Activated CD4-positive, alpha-beta T cell treated with anti-CD3 and anti-CD28 coated beads for 36 hours (primary cell): ENCODE results near the gene RRAS2. TPM values are rescaled to one million over a fixed set of nuclear protein-coding genes. Genes with fewer than 3 reads are reported as not detected.

ENCODE experiments used
- ATAC-seq: fragments of 200-7000 bp; cut with Tn5 transposase; one replicate; pipeline ENCODE4 v1.10.0; 2021; ENCODE audit warnings: mild to moderate bottlenecking, moderate library complexity
- CTCF ChIA-PET: fragments of 350-600 bp; sonication (Branson Sonifier 250); formaldehyde crosslinking; loops from one replicate; lab custom pipeline; 2021; ENCODE audit warnings: antibody characterized with exemption; lab: Charles Lee
- POLR2A ChIA-PET: fragments of 350-600 bp; sonication (Branson Sonifier 250); formaldehyde crosslinking; loops from one replicate; lab custom pipeline; 2021; ENCODE audit warnings: antibody characterized with exemption, inconsistent platforms; lab: Charles Lee
- DNase-seq: peaks from one replicate; pipeline ENCODE4 v3.0.0-alpha.2; 2020
- H3K27ac Mint-ChIP-seq: one replicate; pipeline ENCODE4 v1.8.0; 2021; ENCODE audit warnings: mixed read lengths
- H3K27me3 Mint-ChIP-seq: one replicate; pipeline ENCODE4 v1.8.0; 2021; ENCODE audit warnings: mixed read lengths
- H3K36me3 Mint-ChIP-seq: one replicate; pipeline ENCODE4 v1.8.0; 2021; ENCODE audit warnings: low read depth, mixed read lengths
- H3K4me1 Mint-ChIP-seq: one replicate; pipeline ENCODE4 v1.8.0; 2021; ENCODE audit warnings: mixed read lengths
- H3K4me3 Mint-ChIP-seq: one replicate; pipeline ENCODE4 v1.8.0; 2021; ENCODE audit warnings: mild to moderate bottlenecking, moderate library complexity, mixed read lengths
- H3K9me3 Mint-ChIP-seq: one replicate; pipeline ENCODE4 v1.8.0; 2021; ENCODE audit warnings: low read depth, mixed read lengths
- intact Hi-C, 2 experiments: fragments of 100-400 bp; cut with DNase I in 1 of 2; cut with micrococcal nuclease in 1 of 2; formaldehyde crosslinking; loops; one replicate each; pipeline versions ENCODE4 v1.14.2 to v1.15.1; 2022 to 2024; cut with DNase I, micrococcal nuclease
- total RNA-seq, 2 experiments: library from RNA; stranded (reverse); gene quantifications; one replicate each; pipeline ENCODE4 v1.2.3, GENCODE V29; 2021

RRAS2 gene
- total RNA-seq, 2 experiments from 2014 or later, result 35.0 to 48.0 TPM

DNA sequence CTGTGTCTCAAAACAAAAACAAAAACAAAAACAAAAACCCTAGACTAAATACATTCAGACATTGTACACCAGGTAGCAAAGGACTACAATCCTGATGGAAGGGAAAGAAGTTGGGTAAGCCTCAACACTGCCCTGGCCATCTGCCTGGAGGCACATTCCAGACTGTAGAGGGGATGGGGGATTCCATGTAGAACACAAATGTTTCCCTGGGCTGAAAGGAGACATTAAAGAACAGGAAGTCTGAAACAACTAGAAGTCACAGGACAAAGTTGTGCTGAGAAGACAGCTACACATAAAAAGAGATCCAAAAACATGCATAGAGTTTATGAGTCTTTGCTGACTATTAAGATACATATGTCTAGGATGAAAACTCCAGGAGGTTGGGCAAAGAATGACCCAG lies 83.9 kb downstream of the RRAS2 start:
- DNase-seq (no peak), ATAC-seq (no peak)
- Mint-ChIP-seq H3K36me3 (peaks cover 11% of the 10 kb centered on the region), H3K9me3 (no peaks in the 10 kb centered on the region), H3K27ac (no peak overlapping the region), H3K4me1 (peaks cover 22% of the 10 kb centered on the region), H3K4me3 (no peak overlapping the region), H3K27me3 (no peaks in the 10 kb centered on the region)
- POLR2A ChIA-PET, result interaction anchor here (0.9 kb wide), 1 partner anchor 61 kb away, joined by 4 read pairs; no protein-coding TSS in a partner anchor
- intact Hi-C loops, result no loop called here
- CTCF ChIA-PET, result interaction anchor here (0.5 to 1.5 kb wide), 3 partner anchors 12 to 148 kb away, joined by 3 read pairs; no protein-coding TSS in a partner anchor

DNA sequence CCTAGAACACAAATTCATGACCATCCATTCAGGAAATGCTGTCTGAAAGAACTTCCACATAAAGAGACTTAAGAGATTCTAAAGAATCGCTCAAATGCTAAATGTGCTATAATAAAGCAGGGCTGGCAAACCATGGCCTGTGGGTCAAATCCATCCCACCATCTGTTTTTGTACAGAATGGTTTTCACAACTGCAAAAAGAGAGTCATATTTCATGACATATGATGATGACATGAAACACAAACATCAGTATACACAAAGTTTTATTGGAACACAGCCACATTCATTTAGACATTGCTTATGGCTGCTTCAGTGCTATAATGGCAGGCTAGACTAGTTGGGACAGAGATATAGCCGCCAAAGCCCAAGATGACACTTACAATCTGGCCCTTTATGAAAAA lies 85.1 kb downstream of the RRAS2 start:
- H3K4me3 Mint-ChIP-seq, result no peak overlapping the region
- ATAC-seq (no peak), DNase-seq (no peak)
- intact Hi-C loops, result no loop called here
- peaks cover 7% of the 10 kb centered on the region for H3K36me3 Mint-ChIP-seq
- CTCF ChIA-PET, result no interaction called here
- no peaks in the 10 kb centered on the region for H3K9me3 Mint-ChIP-seq
- peaks cover 22% of the 10 kb centered on the region for H3K4me1 Mint-ChIP-seq
- no peak overlapping the region for H3K27ac Mint-ChIP-seq
- no peaks in the 10 kb centered on the region for H3K27me3 Mint-ChIP-seq
- POLR2A ChIA-PET, result interaction anchor here (0.9 kb wide), 1 partner anchor 63 kb away, joined by 4 read pairs; no protein-coding TSS in a partner anchor

DNA sequence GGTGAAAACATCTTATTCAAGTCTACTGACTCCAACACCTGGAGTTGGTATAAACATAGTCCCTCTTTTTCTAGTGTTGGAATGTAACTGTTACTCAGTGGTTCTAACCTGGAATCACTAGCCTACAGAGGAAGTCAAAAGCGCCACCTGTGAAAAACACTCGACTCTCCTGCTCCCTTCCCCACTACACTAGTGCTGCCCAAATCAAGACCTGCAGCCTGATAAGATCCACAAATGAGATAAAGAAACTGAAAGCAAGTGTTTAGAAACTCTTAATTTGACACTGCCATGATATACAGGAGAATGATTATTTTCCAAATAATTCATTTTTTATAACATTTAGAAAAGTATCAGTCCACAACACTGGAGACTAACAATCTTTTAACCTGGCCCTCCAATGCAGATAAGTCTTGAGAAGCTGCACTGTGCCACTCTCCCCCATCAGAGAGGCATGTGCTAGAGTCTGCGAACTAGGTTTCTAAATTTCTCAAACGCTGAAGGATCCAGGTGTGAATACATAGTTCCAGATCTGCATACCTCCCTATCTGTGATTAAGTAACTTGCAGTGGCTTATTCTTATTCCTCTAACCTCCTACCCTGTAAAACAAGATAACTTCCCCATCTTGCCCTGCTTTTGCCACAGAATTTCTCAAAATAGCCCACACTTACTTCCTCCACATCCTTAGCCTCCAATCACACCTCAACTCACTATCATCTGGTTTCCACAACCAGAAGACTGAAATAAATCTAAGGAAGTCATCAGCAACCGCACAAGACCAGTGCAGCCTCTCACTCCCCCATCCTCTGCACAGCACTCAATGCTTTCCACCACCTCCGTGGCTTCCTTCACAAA lies 88.1 kb downstream of the RRAS2 start:
- CTCF ChIA-PET, result no interaction called here
- peak; percentile 44 for DNase-seq
- peak; percentile 86 for ATAC-seq
- POLR2A ChIA-PET, result no interaction called here
- Mint-ChIP-seq H3K27me3 (no peaks in the 10 kb centered on the region), H3K4me3 (peak overlapping the region; percentile 14), H3K27ac (peak overlapping the region; percentile 5), H3K9me3 (no peaks in the 10 kb centered on the region), H3K4me1 (peaks cover 22% of the 10 kb centered on the region), H3K36me3 (peaks cover 7% of the 10 kb centered on the region)
- intact Hi-C loops, result no loop called here

DNA sequence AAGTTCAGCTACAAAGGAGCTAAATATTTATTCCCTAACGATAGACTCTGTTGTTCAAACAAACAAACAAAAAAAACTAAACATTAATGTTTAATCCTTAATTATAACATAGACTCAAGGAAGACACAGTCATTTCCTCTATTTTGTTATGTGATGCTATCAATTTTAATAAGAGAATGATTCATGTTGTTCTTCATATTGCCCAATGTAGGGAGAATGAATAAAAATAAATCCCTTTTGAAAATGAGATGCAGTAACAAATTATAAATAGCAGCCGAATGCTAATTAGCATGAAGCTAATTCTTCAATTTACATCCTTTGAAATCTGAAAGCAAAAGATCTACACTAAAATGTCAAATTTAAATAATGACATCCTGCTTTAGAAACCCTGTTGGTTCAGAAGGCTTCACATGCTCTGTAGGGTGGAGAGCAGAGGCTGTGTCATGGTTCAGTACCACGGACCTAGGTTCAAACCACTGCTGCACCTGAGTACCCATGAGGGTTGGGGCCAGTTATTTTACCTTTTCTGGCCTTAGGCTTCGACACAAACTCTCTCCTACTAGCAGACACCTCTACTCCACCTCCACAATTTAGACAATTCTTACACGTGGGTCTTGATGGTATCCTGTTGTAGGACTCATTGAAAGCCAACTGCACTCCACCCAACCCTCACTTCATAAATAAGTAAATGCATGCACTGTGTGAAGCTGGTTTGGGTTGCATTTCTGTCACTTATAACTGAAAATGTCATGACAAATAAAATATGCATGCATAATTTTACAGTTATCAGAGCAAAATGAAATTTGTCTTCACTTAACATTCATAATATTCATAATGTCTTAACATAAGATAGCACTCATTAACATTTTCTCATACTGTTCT lies 89.0 kb downstream of the RRAS2 start:
- ChIA-PET POLR2A (no interaction called here), CTCF (no interaction called here)
- intact Hi-C loops, result no loop called here
- Mint-ChIP-seq H3K36me3 (peaks cover 11% of the 10 kb centered on the region), H3K4me1 (peaks cover 22% of the 10 kb centered on the region), H3K4me3 (no peak overlapping the region), H3K27me3 (no peaks in the 10 kb centered on the region), H3K27ac (no peak overlapping the region), H3K9me3 (no peaks in the 10 kb centered on the region)
- no peak for DNase-seq
- no peak for ATAC-seq

DNA sequence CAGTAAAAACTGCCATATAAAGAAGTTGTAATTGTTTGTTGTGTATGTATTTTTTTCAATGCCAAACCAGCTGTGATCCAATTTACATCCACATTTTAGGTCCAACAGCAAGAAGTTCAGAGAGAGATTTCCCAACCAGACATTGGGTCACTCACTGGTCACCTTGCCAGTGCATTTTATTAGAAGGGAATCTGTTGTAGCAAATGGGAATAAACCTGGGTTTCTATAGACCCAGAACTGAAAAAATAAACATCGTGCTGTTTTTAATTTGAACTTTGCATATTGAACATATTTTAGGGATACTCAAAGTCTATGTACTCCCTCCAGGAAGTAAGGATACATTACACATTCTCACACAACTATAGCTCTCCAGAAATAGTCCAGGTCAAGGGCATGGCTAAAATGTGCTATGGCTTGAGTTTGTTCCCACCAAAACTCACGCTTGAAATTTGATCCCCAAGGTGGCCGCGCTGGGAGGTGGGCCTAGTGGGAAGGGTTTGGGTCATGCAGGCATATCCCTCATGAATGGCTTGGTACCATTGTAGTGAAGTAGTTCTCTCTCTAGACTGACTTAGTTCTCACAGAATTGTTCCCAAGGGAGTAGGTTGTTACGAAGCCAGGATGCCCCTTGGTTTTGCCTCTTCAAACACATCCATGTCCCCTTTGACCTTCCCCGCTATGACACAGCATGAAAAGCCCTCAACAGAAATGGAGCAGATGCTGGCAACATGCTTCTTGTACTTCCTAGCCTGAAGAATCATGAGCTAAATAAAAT lies 90.9 kb downstream of the RRAS2 start:
- H3K36me3 Mint-ChIP-seq, result peaks cover 10% of the 10 kb centered on the region
- no peak overlapping the region for H3K27ac Mint-ChIP-seq
- peaks cover 22% of the 10 kb centered on the region for H3K4me1 Mint-ChIP-seq
- H3K9me3 Mint-ChIP-seq, result no peaks in the 10 kb centered on the region
- no peaks in the 10 kb centered on the region for H3K27me3 Mint-ChIP-seq
- ATAC-seq, result no peak
- no peak for DNase-seq
- ChIA-PET POLR2A (no interaction called here), CTCF (no interaction called here)
- no peak overlapping the region for H3K4me3 Mint-ChIP-seq
- intact Hi-C loops, result no loop called here

DNA sequence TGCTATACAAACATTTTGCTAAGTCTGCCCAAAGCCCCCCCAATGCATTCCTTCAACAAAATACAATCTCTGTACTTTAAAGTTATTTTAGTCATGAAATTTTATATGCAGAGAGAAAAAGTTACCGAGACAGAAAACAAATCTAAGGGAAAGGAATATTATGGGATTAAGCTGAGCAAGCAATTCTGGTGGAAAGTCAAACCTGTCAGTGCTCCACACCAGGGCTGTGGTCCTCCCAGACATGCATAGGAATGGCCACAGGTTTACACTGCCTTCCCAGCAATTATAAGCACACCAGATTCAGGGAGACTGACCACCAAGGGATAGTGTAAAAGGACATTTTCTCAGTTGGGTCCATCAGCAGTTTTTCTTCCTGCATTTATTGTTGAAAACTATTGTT lies 92.4 kb downstream of the RRAS2 start:
- Mint-ChIP-seq H3K4me1 (peaks cover 14% of the 10 kb centered on the region), H3K4me3 (no peak overlapping the region), H3K27ac (no peak overlapping the region), H3K36me3 (peaks cover 10% of the 10 kb centered on the region), H3K9me3 (no peaks in the 10 kb centered on the region), H3K27me3 (no peaks in the 10 kb centered on the region)
- intact Hi-C loops, result no loop called here
- DNase-seq (no peak), ATAC-seq (no peak)
- CTCF ChIA-PET, result interaction anchor here (0.7 kb wide), 2 partner anchors 506 to 1312 kb away, joined by 3 to 4 read pairs; no protein-coding TSS in a partner anchor
- POLR2A ChIA-PET, result no interaction called here

DNA sequence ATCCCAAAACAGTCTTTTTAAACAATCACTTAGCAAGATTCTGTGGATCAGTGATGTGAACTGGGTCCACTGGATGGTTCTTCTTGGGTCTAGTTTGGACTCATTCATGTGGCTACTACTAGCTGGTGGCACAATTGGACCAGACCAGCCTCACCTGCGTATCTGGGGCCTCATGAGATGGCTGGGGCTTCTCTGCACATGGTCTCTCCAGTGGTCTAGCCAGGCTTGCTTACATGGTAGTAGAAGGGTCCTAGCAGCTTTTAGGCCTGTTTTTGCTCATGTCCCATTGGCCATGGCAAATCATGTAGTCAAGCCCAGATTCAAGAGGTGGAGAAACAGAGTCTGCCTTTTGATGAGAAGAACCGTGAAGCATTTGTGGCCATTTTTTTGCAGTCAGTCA lies 94.0 kb downstream of the RRAS2 start:
- ChIA-PET CTCF (no interaction called here), POLR2A (no interaction called here)
- Mint-ChIP-seq H3K9me3 (no peaks in the 10 kb centered on the region), H3K4me1 (no peaks in the 10 kb centered on the region), H3K27me3 (no peaks in the 10 kb centered on the region), H3K36me3 (peaks cover 10% of the 10 kb centered on the region), H3K4me3 (no peak overlapping the region), H3K27ac (no peak overlapping the region)
- intact Hi-C loops, result no loop called here
- ATAC-seq (no peak), DNase-seq (no peak)

DNA sequence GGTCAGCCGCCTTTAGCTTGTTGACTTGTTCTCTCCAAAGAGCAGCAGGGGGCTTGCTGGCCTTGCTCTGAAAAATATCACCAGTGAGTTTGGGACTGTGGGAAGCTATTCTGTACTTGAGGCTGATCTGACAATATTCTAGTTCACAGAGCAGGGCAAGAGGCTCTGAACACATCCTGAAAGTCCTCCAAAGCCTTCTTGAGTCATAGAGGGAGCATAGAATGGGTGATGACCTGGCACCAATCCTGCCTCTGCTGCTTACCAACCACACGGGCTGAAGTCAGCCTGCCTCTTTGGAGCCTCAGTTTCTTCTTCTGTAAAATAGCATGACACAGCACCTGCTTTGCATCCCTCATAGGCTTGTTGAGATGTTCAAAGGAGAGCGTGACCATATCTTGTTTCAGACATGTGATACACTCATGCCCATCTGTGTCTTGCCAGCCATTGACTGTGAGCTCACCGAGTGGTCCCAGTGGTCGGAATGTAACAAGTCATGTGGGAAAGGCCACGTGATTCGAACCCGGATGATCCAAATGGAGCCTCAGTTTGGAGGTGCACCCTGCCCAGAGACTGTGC lies 96.6 kb downstream of the RRAS2 start:
- H3K4me3 Mint-ChIP-seq, result no peak overlapping the region
- no peaks in the 10 kb centered on the region for H3K4me1 Mint-ChIP-seq
- peaks cover 10% of the 10 kb centered on the region for H3K36me3 Mint-ChIP-seq
- DNase-seq (no peak), ATAC-seq (no peak)
- intact Hi-C loops, result no loop called here
- H3K9me3 Mint-ChIP-seq, result no peaks in the 10 kb centered on the region
- CTCF ChIA-PET, result no interaction called here
- POLR2A ChIA-PET, result no interaction called here
- H3K27me3 Mint-ChIP-seq, result no peaks in the 10 kb centered on the region
- no peak overlapping the region for H3K27ac Mint-ChIP-seq

DNA sequence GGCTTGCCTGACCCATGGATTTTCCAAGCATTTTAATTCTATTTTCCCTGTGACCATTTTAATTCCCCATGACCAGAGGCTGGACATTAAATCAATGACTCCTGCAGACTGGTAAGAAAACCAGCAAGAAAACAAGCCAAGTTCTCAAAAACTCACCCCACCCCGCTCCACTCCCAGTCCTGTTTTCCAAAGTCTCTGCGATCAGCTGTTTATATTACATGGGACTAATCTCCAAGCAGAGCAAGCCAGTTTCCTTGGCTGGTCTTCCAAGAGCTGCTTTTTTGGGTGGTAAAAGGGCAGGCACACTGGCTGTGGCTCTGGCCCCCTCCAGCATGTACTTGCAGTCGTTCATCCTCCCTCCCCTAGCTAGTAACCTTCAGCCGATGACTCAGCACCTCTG lies 97.9 kb downstream of the RRAS2 start:
- ATAC-seq (no peak), DNase-seq (no peak)
- CTCF ChIA-PET, result interaction anchor here (0.8 to 1.2 kb wide), 2 partner anchors 14 to 851 kb away, joined by 3 read pairs; no protein-coding TSS in a partner anchor
- Mint-ChIP-seq H3K36me3 (peaks cover 10% of the 10 kb centered on the region), H3K4me1 (no peaks in the 10 kb centered on the region), H3K9me3 (no peaks in the 10 kb centered on the region), H3K4me3 (no peak overlapping the region), H3K27me3 (no peaks in the 10 kb centered on the region), H3K27ac (no peak overlapping the region)
- intact Hi-C loops, result no loop called here
- POLR2A ChIA-PET, result no interaction called here

DNA sequence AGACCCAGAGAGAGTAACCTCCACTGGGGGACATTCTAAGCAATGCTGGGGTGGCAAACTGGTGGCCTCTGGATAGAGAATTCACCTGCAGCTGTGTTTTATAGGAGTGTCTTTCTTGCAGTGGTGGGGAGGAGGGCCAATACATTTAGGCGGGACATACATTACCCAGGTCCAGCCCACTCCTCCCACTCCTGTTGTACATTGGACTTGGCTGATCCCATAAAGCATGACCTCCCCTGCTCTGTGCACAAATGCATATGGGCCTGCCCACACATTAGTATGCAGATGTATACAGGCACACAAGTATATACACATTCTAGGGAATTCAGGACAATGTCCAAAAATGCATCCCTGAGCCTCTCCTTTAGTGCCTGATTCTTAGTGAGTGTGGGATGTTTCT lies 99.1 kb downstream of the RRAS2 start:
- CTCF ChIA-PET, result no interaction called here
- no peaks in the 10 kb centered on the region for H3K27me3 Mint-ChIP-seq
- POLR2A ChIA-PET, result no interaction called here
- H3K4me1 Mint-ChIP-seq, result no peaks in the 10 kb centered on the region
- ATAC-seq (no peak), DNase-seq (no peak)
- H3K27ac Mint-ChIP-seq, result no peak overlapping the region
- peaks cover 2% of the 10 kb centered on the region for H3K36me3 Mint-ChIP-seq
- H3K4me3 Mint-ChIP-seq, result no peak overlapping the region
- intact Hi-C loops, result no loop called here
- no peaks in the 10 kb centered on the region for H3K9me3 Mint-ChIP-seq
